HG03378 (cell line): ENCODE results near the gene SGIP1.

Experiments
- ATAC-seq: cut with Tn5 transposase; IDR thresholded peaks from one replicate; pipeline ENCODE4 v1.9.1; 2021; ENCODE audit warnings: mild to moderate bottlenecking, moderate library complexity; ENCODE audit not compliant: unreplicated experiment

Gene SGIP1

DNA sequence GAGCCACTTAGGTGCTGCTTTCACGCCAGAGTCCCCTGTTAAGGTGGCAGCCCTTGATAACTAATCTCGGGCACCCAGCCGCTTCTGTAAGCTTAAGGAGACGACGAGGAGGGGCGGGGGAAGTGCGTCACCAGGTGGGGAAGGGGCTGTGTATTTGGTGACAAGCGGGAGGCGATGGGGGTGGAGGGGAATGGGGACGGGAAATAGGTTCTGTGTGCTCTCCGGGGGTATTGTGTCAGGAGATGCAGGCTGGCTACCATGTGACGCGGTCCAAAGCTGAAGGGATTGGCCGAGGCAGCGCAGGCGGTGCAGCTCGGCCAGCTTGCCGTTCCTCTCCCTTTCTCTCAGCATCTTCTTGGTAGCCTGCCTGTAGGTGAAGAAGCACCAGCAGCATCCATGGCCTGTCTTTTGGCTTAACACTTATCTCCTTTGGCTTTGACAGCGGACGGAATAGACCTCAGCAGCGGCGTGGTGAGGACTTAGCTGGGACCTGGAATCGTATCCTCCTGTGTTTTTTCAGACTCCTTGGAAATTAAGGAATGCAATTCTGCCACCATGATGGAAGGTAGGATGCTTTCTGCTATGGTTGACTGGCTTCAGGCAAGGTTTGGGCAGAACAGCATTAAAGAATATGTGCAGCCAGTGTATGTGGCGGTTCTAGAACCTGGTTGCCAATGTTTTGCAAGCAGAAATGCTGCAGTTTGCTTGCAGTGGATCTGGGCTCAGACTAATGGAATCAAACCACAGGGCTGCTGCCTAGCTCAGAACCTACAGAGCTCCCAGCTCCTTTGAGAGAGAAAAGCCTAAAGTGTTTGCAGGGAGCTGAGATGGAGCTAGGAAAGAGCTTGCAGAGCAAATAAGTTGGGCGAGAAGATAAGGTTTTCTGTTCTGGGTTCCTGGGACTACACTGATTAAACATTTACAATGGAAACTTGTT lies at the start of gene SGIP1:
SGIP1 (plus strand) TSS at position 350 of the 937 bp plus-strand sequence; CDS start at position 556, 206 bp downstream.
- ATAC-seq = no peak

DNA sequence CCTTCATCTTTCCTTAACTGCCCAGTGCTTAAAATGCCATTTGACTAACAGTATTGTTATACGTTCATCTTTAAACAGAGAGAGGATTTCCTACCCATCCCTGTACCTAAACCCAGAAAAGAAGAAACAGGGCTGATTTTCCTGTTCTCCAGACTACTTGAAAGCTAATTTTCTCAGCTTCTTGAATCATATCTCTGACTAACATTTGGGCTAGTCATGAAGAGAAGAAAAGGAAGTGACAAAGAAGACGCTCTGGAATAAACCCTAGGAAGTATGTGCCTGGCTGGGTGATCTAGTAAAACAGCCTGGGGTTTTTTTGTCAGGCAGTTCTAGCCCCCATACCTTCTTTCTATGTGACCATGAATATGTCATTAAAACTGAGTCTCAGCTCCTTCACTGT lies 44.8 kb upstream of the SGIP1 start:
- ATAC-seq = no peak

- ATAC-seq = no peak
These were observed 43.9 kb upstream of the SGIP1 start for GRCh38 chr1:66489972-66490601.

DNA sequence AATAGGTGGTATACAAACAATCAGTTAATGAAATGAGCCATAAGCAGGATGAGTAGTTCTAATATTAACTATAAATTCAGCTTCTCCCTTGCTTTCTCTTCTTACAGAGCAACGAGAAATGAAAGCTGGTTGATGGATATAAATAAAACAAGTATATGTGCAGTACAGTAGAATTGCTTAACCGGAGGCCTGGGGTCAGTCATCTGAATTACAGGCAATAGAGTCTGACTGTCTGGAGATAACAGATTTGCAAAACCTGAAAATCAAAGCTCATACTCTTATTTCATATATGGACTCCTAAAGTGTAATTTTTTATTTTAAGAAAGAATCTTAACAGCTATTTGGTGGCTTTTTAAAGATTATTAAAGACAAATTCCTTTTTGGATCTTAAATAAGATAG lies 43.1 kb upstream of the SGIP1 start:
- peak; percentile 76 for ATAC-seq

DNA sequence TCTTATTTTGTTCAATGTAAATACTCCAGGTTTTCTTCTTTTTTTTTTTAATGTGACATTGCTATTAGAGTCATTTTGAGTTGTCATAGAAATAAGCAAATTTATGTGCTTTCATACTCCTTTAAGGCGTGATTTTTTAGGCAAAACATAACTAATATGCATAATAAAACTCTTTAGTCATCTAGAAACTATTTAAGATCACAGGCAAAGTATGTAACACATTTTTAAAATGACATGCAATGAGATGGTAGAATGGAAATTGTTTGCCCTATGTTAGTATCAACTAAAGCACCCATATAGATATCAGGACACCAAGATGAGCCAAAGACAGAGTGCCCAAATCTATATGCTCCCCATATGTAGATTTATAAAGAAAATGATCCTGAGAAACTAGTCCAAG lies 41.5 kb upstream of the SGIP1 start:
- no peak for ATAC-seq

DNA sequence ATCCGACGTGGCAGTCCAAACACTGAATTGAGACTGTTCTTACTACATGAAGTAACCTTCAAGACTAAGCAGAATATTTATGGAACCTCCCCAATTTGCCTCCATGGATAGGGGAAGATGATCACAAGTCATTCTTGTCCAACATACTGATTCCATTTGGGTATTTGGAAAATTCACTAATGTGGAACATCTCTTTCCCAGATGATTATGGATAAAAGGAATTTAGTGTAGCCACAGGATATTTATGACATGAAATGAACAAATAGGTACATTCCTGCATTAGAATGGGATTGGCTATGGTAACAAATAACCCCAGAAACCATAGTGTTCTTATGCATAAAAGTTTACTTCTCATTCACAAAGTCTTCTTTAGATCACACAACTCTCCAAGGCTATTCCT lies 40.2 kb upstream of the SGIP1 start:
- no peak for ATAC-seq

DNA sequence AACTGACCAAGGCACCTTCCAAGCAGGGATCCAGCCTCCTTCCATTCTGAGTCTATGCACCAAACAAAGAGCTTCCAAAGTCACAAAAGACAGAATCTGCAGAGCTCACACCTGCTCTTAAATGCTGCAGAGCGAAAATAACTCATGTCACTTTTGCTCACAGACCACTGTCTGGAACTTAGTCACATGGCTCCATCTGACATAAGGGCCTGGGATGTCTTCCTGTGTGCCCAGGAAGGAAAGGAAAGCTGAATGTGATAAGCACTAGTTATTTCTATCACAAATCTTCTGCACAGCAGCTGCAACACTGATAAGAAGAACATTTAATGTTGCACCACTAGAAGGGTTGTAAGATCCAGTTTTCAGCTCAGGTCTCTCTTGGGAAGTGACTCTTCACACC lies 39.5 kb upstream of the SGIP1 start:
- no peak for ATAC-seq

DNA sequence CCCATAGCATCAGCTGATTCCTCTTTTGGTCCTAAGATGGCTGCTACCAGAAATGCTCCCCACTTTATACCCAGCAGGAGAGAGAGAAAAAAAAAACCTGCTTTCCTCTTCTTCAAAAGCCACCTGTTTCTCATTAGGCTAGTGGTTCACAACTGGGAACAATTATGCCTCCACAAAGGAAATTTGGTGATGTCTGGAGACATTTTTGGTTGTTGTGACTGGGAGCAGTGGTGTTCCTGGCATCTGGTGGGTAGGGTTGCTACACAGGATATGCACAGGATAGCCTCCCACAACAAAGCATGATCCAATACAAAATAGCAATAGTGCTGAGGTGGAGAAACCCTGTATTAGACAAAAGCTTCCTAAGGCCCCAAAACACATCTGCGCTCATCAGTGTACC lies 38.5 kb upstream of the SGIP1 start:
- no peak for ATAC-seq

DNA sequence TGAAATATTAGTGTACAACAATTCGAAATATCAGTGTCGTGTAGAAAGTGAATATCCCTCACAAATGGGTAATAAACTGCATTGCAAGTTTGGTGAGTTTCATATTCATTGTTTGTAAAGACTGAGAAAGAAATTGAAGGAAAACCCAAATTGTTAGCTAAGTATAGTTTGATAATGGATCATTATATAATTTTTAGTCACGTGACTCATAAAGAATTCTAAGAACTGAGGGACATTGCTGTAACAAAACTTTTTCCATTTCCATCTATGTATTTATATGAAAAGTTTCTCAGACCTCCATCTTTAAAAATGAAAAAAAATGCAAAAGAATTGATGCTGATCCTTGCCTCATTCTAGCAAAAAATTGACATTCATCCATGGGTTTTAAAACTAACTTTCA lies 36.0 kb upstream of the SGIP1 start:
- ATAC-seq = no peak

DNA sequence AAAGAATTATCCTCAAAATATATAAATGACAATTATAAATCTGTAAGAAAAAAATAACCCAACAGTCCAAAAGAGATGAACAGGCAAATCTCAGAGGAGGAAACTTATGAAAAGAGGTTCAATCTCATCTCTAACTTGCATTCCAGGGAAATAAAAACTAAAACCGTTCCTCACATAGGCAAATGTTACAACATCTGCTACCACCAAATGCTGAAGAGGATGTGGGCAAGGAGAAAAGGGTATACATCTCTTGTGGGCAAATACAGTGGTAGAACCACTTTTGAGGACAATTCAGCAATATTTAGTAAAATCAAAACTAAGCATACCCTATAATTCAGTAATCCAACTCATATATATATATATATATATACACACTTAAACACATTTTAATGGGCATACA lies 33.7 kb upstream of the SGIP1 start:
- no peak for ATAC-seq

- ATAC-seq = no peak
These were observed 31.9 kb upstream of the SGIP1 start for GRCh38 chr1:66502086-66502485.

DNA sequence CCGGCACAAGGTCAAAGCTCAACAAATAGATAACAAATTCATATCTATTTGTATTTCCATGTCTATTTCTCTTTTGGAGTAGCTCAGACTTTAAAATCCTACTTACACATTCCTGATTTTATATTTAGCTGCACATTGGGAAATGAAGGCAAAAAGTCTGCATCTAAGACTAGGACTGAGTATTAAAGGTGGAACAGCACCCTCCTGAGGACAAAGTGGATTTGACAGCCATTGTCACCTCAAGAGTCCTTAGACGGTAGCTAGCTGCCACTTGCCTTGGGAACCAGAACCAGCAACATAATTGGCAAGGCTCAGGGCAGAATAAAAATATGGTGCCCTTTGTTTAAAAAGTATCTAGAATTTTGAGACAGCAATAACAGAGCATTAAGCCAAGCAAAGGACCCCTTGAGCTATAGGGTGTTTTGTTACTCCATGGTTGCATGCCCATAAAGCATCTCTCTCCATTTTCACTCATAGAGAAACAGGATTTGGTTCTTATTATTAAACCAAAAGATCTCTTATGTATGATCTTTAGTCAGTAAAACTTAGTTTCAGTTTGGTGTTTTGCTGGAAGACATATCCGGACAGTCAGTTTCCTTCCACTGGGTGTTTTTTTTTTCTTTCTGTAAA lies 30.0 kb upstream of the SGIP1 start:
- peak; percentile 93 for ATAC-seq

- no peak for ATAC-seq
These were observed 28.1 kb upstream of the SGIP1 start for GRCh38 chr1:66505671-66506392.

DNA sequence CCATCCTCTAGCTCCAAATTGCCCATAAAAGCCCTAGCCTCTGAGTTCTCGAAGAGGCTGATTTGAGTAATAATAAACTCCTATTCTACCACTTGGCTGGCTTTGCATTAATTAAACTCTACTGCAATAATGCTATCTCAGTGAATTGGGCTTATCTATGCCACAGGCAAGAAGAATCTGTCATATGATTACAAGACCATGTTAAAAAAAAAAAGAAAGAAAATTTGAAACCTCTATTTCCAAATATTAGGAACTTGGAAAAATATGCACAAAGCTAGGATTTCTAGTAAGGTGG lies 27.6 kb upstream of the SGIP1 start:
- no peak for ATAC-seq

DNA sequence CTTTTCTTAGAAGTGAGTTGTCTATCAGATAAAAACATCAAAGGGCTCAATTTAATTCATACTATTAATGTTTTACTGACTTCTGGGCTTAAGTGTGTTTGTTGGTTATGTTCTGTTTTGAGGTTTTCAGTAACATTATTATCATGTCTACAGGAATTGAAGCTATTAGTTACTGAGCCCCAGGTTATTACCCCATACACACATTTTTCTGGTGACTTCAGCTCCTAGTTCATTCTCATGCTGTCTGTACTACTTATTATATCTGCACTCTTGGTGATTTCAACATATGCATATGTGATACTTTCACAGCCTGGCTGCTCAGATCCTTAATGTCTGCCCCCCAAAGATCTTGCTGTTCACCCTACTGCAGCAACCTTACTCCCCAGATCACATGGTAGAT lies 27.0 kb upstream of the SGIP1 start:
- ATAC-seq = no peak

DNA sequence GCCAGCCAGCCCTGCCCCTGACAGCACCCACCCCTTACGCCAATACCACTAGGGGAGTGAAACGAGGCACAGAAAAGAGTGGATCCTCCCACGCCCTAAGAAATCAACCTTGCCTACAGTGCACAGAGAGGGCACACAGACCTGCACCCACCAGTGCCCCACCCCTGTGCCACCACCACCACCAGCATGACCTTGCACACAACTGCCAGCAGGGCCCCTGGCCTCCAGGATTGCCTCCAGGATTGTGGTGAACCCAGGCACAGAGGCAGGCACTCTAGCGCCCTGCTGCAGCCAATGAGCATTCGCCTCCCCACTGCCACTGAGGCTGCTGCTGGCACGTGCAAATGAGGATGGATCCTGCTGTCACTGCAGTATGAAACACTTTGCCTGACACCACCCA lies 23.5 kb upstream of the SGIP1 start:
- no peak for ATAC-seq

DNA sequence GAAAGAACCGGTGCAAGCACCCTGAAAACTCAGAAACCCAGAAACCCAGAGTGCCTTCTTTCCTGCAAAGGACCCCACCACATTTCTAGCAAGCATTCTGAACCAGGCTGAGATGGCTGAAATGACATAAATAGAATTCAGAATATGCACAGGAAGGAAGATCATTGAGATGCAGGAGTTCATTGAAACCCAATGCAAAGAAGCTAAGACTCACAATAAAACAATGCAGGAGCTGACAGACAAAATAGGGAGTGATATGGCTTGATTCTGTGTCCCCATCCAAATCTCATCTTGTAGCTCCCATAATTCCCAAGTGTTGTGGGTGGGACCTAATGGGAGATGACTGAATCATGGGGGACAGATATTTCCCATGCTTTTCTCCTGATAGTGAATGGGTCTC lies 22.8 kb upstream of the SGIP1 start:
- no peak for ATAC-seq

GRCh38 chr1:66517959-66518358 lies 16.0 kb upstream of the SGIP1 start:
- no peak for ATAC-seq

DNA sequence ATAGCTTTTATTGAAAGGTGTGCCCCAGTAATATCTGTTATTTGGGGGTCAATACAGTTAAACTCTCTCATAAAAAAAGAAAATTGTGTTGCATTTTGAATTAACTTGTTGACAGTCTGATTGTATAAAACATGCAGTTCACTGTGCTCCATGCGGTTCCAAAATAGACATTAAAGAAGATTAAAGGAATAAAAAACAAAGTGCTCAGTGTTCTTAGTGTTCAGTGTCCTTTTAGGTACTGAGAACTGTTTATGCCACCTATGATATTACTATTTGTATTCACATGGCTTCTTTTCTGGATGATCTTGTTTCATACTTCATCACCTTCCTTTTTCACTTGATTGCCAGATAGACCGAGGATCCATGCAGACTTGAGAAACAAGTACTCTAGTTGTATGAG lies 15.3 kb upstream of the SGIP1 start:
- ATAC-seq = no peak

GRCh38 chr1:66519992-66520391 lies 14.0 kb upstream of the SGIP1 start:
- ATAC-seq = no peak

GRCh38 chr1:66520655-66521054 lies 13.3 kb upstream of the SGIP1 start:
- no peak for ATAC-seq
